ENCODE data around the gene SCARF1. TPM values are rescaled to one million over a fixed set of nuclear protein-coding genes. Genes with fewer than 3 reads are reported as not detected.

Gene SCARF1
- total and polyA plus RNA-seq, 2 experiments from 2014 or later = 1.8 to 9.8 TPM

DNA sequence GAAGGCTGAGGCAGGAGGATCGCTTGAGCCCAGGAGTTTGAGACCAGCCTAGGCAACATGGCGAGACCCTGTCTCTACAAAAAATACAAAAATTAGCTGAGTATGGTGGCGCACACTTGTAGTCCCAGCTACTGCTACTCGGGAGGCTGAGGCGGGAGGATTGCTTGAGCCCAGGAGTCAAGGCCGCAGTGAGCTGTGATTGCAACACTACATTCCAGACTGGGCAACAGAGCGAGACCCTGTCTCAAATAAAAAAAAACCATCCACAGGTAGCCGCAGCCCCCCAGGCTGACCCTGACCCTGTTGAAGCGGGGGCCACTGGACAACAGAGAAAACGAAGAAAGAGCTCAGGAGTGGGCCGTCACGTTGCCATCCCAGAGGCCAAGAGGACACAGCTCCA is 20.9 kb downstream of the SCARF1 start:
- H3K27me3 ChIP-seq = no peaks in the 10 kb centered on the region
- H3K9me3 ChIP-seq (ENCODE audit: low read depth) = no peaks in the 10 kb centered on the region
- H3K4me3 ChIP-seq = no peak overlapping the region
- no peak overlapping the region for H3K27ac ChIP-seq
- no peaks in the 10 kb centered on the region for H3K36me3 ChIP-seq
- no peaks in the 10 kb centered on the region for H3K4me1 ChIP-seq (ENCODE audit: low read depth)
- no peak for TF ChIP-seq CTCF (IDR thresholded peaks at IDR 0.05; ENCODE audit: low read depth, low read length)
- DNase-seq (ENCODE audit: low read depth in 1 of 2, low spot score in 1 of 2) = no peak

GRCh38 chr17:1623057-1623630 is 22.4 kb downstream of the SCARF1 start:
- Histone ChIP-seq H3K27me3 (no peaks in the 10 kb centered on the region), H3K9me3 (ENCODE audit: low read depth) (no peaks in the 10 kb centered on the region), H3K27ac (no peak overlapping the region), H3K36me3 (no peaks in the 10 kb centered on the region), H3K4me3 (no peak overlapping the region), H3K4me1 (ENCODE audit: low read depth) (no peaks in the 10 kb centered on the region)
- TF ChIP-seq CTCF (IDR thresholded peaks at IDR 0.05; ENCODE audit: low read depth, low read length) = no peak
- no peak for DNase-seq (ENCODE audit: low read depth in 1 of 2, low spot score in 1 of 2)

- Histone ChIP-seq H3K4me3 (no peak overlapping the region), H3K27me3 (no peaks in the 10 kb centered on the region), H3K27ac (no peak overlapping the region), H3K36me3 (no peaks in the 10 kb centered on the region), H3K4me1 (ENCODE audit: low read depth) (no peaks in the 10 kb centered on the region), H3K9me3 (ENCODE audit: low read depth) (no peaks in the 10 kb centered on the region)
- DNase-seq (ENCODE audit: low read depth in 1 of 2, low spot score in 1 of 2) = no peak
- TF ChIP-seq CTCF (IDR thresholded peaks at IDR 0.05; ENCODE audit: low read depth, low read length) = no peak
Measured at GRCh38 chr17:1621273-1621954, 24.1 kb downstream of the SCARF1 start.

DNA sequence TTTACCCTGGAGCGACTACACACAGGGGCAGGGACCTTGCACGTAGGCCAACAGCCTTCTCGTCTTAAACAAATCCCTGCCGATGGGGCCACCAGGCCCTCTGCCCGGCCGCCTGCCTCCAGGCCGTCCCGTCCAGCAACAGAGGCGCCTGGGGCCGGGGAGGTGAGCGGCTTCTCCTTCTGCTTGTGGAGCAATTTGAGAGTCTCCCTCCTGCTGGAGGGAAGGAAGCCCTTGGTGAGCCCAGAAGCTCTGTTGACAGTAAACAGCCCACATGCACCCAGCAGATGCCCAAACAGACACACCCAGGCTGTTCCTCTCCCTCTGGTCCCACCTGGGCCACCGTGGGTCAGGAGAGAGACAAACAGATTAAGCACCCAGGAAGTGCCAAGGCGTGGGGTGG is 25.0 kb downstream of the SCARF1 start:
- H3K9me3 ChIP-seq (ENCODE audit: low read depth) = no peaks in the 10 kb centered on the region
- no peak for TF ChIP-seq CTCF (IDR thresholded peaks at IDR 0.05; ENCODE audit: low read depth, low read length)

DNA sequence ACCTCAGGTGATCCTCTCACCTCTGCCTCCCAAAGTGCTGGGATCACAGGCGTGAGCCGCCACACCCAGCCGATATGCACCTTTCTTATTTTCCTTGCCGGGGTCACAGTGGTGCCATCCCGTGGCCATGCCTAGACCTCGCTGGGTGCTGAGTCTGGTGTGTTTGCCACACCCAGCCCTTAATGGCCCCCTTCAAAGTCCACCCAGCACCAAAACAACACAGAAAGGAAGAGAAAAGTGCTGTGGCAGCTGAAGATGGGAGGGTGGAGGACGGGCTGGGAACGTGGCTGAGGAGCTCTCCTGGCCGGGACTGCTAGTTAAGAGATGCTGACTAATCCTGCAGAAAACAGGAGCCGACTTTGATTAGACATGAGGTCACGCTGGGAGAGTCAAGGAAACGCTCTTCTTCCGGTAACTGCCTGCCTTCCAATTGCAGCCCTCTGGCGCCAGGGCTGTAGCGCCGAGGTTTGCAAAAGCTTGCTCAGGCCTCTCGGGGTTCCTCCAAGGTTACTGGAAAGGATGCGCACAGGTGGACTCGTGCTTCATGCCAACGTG is 27.8 kb downstream of the SCARF1 start:
- no peak for TF ChIP-seq CTCF (IDR thresholded peaks at IDR 0.05; ENCODE audit: low read depth, low read length)
- H3K27me3 ChIP-seq = no peaks in the 10 kb centered on the region
- no peaks in the 10 kb centered on the region for H3K4me1 ChIP-seq (ENCODE audit: low read depth)
- no peaks in the 10 kb centered on the region for H3K36me3 ChIP-seq
- no peak overlapping the region for H3K4me3 ChIP-seq
- no peaks in the 10 kb centered on the region for H3K9me3 ChIP-seq (ENCODE audit: low read depth)
- peak in 1 of 2 donors; percentile 89 for DNase-seq (ENCODE audit: low read depth in 1 of 2, low spot score in 1 of 2)
- no peak overlapping the region for H3K27ac ChIP-seq

More for the DNA sequence above, 25.0 kb downstream of the SCARF1 start:
- Histone ChIP-seq H3K36me3 (no peaks in the 10 kb centered on the region), H3K4me3 (no peak overlapping the region), H3K4me1 (ENCODE audit: low read depth) (no peaks in the 10 kb centered on the region), H3K27ac (no peak overlapping the region), H3K27me3 (no peaks in the 10 kb centered on the region)
- DNase-seq (ENCODE audit: low read depth in 1 of 2, low spot score in 1 of 2) = no peak
